Natural killer cell (primary cell): Measurements from ENCODE around the gene COL23A1. TPM values are rescaled to one million over a fixed set of nuclear protein-coding genes. Genes with fewer than 3 reads are reported as not detected.

ENCODE experiments used
- ATAC-seq, 3 donors: fragments of 150-1000 bp in 2 of 3; fragments of 200-7000 bp in 1 of 3; cut with Tn5 transposase; 1 replicate in 1 of 3; 2 replicates in 2 of 3; pipeline ENCODE4 v1.10.0; 2021; ENCODE audit warnings: mild to moderate bottlenecking in 2 of 3, moderate library complexity in 2 of 3
- DNase-seq, 2 donors: peaks; one replicate each; pipeline versions ENCODE4 v3.0.0 to v3.0.0-alpha.2; 2013 to 2021; ENCODE audit warnings: mixed read lengths in 1 of 2
- H3K27ac ChIP-seq: one replicate; pipeline ENCODE4 v1.5.1; 2013; ENCODE audit warnings: mild to moderate bottlenecking, low read length
- H3K27me3 ChIP-seq: one replicate; pipeline ENCODE4 v1.6.1; 2013; ENCODE audit warnings: low read length; ENCODE audit not compliant: control insufficient read depth, insufficient read depth
- H3K36me3 ChIP-seq: one replicate; pipeline ENCODE4 v1.6.1; 2013; ENCODE audit warnings: low read length; ENCODE audit not compliant: control insufficient read depth, insufficient read depth
- H3K4me1 ChIP-seq: one replicate; pipeline ENCODE4 v1.6.1; 2013; ENCODE audit warnings: low read length; ENCODE audit not compliant: control insufficient read depth, insufficient read depth
- H3K4me3 ChIP-seq: one replicate; pipeline ENCODE4 v1.5.1; 2013; ENCODE audit warnings: low read length
- H3K9me3 ChIP-seq: one replicate; pipeline ENCODE4 v1.6.1; 2013; ENCODE audit warnings: low read length; ENCODE audit not compliant: control insufficient read depth, insufficient read depth
- H3K27ac Mint-ChIP-seq, 2 donors: one replicate each; pipeline ENCODE4 v1.8.0; 2022; ENCODE audit warnings: mild to moderate bottlenecking in 2 of 2, mixed read lengths in 2 of 2, moderate library complexity in 1 of 2
- H3K27me3 Mint-ChIP-seq, 2 donors: one replicate each; pipeline ENCODE4 v1.8.0; 2022; ENCODE audit warnings: low read depth in 2 of 2, mixed read lengths in 2 of 2
- H3K36me3 Mint-ChIP-seq: one replicate; pipeline ENCODE4 v1.8.0; 2022; ENCODE audit warnings: mixed read lengths
- H3K4me1 Mint-ChIP-seq, 2 donors: one replicate each; pipeline ENCODE4 v1.8.0; 2022; ENCODE audit warnings: mixed read lengths in 2 of 2
- H3K4me3 Mint-ChIP-seq: one replicate; pipeline ENCODE4 v1.8.0; 2022; ENCODE audit warnings: mild to moderate bottlenecking, moderate library complexity, mixed read lengths
- H3K9me3 Mint-ChIP-seq, 2 donors: one replicate each; pipeline ENCODE4 v1.8.0; 2022; ENCODE audit warnings: mixed read lengths in 2 of 2
- CTCF ChIP-seq: fragments of 200-600 bp; IDR thresholded peaks from one replicate; pipeline ENCODE4 v1.8.0; 2022; ENCODE audit warnings: antibody characterized with exemption
- WGBS: methylation state at CpG from one replicate; pipeline ENCODE4 v1.1.7; 2013; ENCODE audit warnings: missing lambda C conversion rate; ENCODE audit not compliant: insufficient coverage; 5-methylcytosine and 5-hydroxymethylcytosine counted together
- intact Hi-C: fragments of 100-400 bp; cut with micrococcal nuclease; formaldehyde crosslinking; loops from one replicate; pipeline ENCODE4 v1.14.2; 2022
- total RNA-seq, 4 donors: library from RNA; stranded (reverse); fragments of 120-200 nt in 1 of 4; gene quantifications; one replicate each; pipeline versions ENCODE4 v1.2.3 to v1.2.4, GENCODE V29; 2013 to 2022

Gene COL23A1
- total RNA-seq, 3 donors from 2014 or later (not counting 1 experiment from before 2014, with no cell fraction given) = 0.15 TPM; not detected in 2

- H3K4me3 ChIP-seq = no peak overlapping the region
- H3K27me3 ChIP-seq = no peaks in the 10 kb centered on the region
- no peaks in the 10 kb centered on the region for H3K36me3 ChIP-seq
- H3K27ac ChIP-seq = no peak overlapping the region
- H3K9me3 ChIP-seq = peaks cover 2% of the 10 kb centered on the region
- H3K4me3 Mint-ChIP-seq = no peak overlapping the region
- H3K36me3 Mint-ChIP-seq = no peaks in the 10 kb centered on the region
- intact Hi-C loops = no loop called here
- no peak for TF ChIP-seq CTCF
- H3K4me1 ChIP-seq = no peaks in the 10 kb centered on the region
- H3K4me1 Mint-ChIP-seq = no peaks in the 10 kb centered on the region
- no peak overlapping the region for H3K27ac Mint-ChIP-seq
- peaks cover 3 to 8% of the 10 kb centered on the region in 2 donors for H3K27me3 Mint-ChIP-seq
- 97% methylated on average over 17 of the region's 17 CpGs for WGBS
- H3K9me3 Mint-ChIP-seq = peaks cover 0 to 3% of the 10 kb centered on the region in 2 donors
- ATAC-seq (no peak), DNase-seq (no peak)
Observed at GRCh38 chr5:178314061-178314660, 276.0 kb downstream of the COL23A1 start.

- intact Hi-C loops = no loop called here
- H3K36me3 Mint-ChIP-seq = no peaks in the 10 kb centered on the region
- H3K27ac Mint-ChIP-seq = no peak overlapping the region
- H3K36me3 ChIP-seq = no peaks in the 10 kb centered on the region
- WGBS = 86% methylated on average over 10 of the region's 11 CpGs
- peaks cover 0 to 3% of the 10 kb centered on the region in 2 donors for H3K9me3 Mint-ChIP-seq
- no peaks in the 10 kb centered on the region for H3K4me1 Mint-ChIP-seq
- H3K4me3 ChIP-seq = no peak overlapping the region
- no peaks in the 10 kb centered on the region for H3K4me1 ChIP-seq
- no peaks in the 10 kb centered on the region for H3K27me3 ChIP-seq
- no peak for TF ChIP-seq CTCF
- no peak for DNase-seq
- no peak overlapping the region for H3K27ac ChIP-seq
- H3K9me3 ChIP-seq = peaks cover 2% of the 10 kb centered on the region
- no peak overlapping the region for H3K4me3 Mint-ChIP-seq
- no peak for ATAC-seq
- peaks cover 3 to 8% of the 10 kb centered on the region in 2 donors for H3K27me3 Mint-ChIP-seq
Observed at GRCh38 chr5:178313316-178313715, 276.9 kb downstream of the COL23A1 start.

- Mint-ChIP-seq H3K4me1 (no peaks in the 10 kb centered on the region), H3K36me3 (no peaks in the 10 kb centered on the region), H3K27me3 (peaks cover 3 to 8% of the 10 kb centered on the region in 2 donors), H3K9me3 (peaks cover 0 to 3% of the 10 kb centered on the region in 2 donors), H3K4me3 (no peak overlapping the region), H3K27ac (peak overlapping the region in 1 of 2 donors; percentile 68)
- Histone ChIP-seq H3K4me3 (no peak overlapping the region), H3K36me3 (no peaks in the 10 kb centered on the region), H3K9me3 (no peaks in the 10 kb centered on the region), H3K27ac (no peak overlapping the region), H3K4me1 (no peaks in the 10 kb centered on the region), H3K27me3 (no peaks in the 10 kb centered on the region)
- peak in 1 of 2 donors; percentile 7 for DNase-seq
- 86% methylated on average over 18 of the region's 18 CpGs for WGBS
- no peak for ATAC-seq
- TF ChIP-seq CTCF = no peak
- intact Hi-C loops = no loop called here
Observed at GRCh38 chr5:178312880-178313282, 277.3 kb downstream of the COL23A1 start.
